GM13976 (cell line): ENCODE measurements around the gene AGBL4.

ENCODE experiments used
- DNase-seq: peaks from one replicate; pipeline ENCODE4 v3.0.0; 2012; ENCODE audit warnings: low spot score
- CTCF ChIP-seq: IDR thresholded peaks from 2 replicates; pipeline ENCODE4 v1.5.1; 2012; ENCODE audit warnings: borderline replicate concordance, mild to moderate bottlenecking; ENCODE audit not compliant: insufficient read depth; ENCODE audit errors: extremely low read depth, missing control alignments, control extremely low read depth
- in situ Hi-C: fragments of 300-500 bp; cut with MboI; formaldehyde crosslinking; loops from one replicate; pipeline ENCODE4 v1.12.0; 2022; ENCODE audit warnings: low sequenced_read_pairs, mixed read lengths, inconsistent platforms; ENCODE audit not compliant: unreplicated experiment

AGBL4 gene

GRCh38 chr1:48996311-48996710 lies 1027.4 kb downstream of the AGBL4 start:
- no peak for DNase-seq
- no peak for TF ChIP-seq CTCF
- in situ Hi-C loops: no loop called here

- DNase-seq: no peak
- in situ Hi-C loops: no loop called here
- TF ChIP-seq CTCF: no peak
These were observed 1035.0 kb downstream of the AGBL4 start for GRCh38 chr1:48988633-48989197.

- in situ Hi-C loops: no loop called here
- no peak for DNase-seq
- TF ChIP-seq CTCF: no peak
These were observed 1043.8 kb downstream of the AGBL4 start for GRCh38 chr1:48979940-48980339.

- TF ChIP-seq CTCF: no peak
- no peak for DNase-seq
- in situ Hi-C loops: no loop called here
These were observed 1045.3 kb downstream of the AGBL4 start for GRCh38 chr1:48978413-48978812.

GRCh38 chr1:48977273-48977672 lies 1046.5 kb downstream of the AGBL4 start:
- no peak for DNase-seq
- no peak for TF ChIP-seq CTCF
- in situ Hi-C loops: no loop called here

GRCh38 chr1:48969971-48970370 lies 1053.8 kb downstream of the AGBL4 start:
- DNase-seq: no peak
- in situ Hi-C loops: no loop called here
- no peak for TF ChIP-seq CTCF

GRCh38 chr1:48967318-48967717 lies 1056.4 kb downstream of the AGBL4 start:
- TF ChIP-seq CTCF: no peak
- in situ Hi-C loops: no loop called here
- DNase-seq: no peak
